Renal cortical epithelial cell (primary cell): ENCODE measurements around the gene ZFYVE21. TPM values are rescaled to one million over a fixed set of nuclear protein-coding genes. Genes with fewer than 3 reads are reported as not detected.

Source experiments
- DNase-seq: peaks from one replicate; pipeline ENCODE4 v3.0.0-alpha.2; 2011; ENCODE audit warnings: low read depth
- total RNA-seq: library from RNA; depleted of rRNA; stranded (reverse); fragments of >200 nt; gene quantifications from 2 replicates; pipeline ENCODE4 v1.2.3, GENCODE V29; 2014

The ZFYVE21 gene
- total RNA-seq, 1 donor from 2014 or later = 88.0 TPM

- DNase-seq = no peak
Observed at GRCh38 chr14:103692159-103692558, 23.5 kb upstream of the ZFYVE21 start.

- no peak for DNase-seq
Observed at GRCh38 chr14:103692871-103693270, 22.7 kb upstream of the ZFYVE21 start.

GRCh38 chr14:103693515-103693914 is 22.1 kb upstream of the ZFYVE21 start:
- DNase-seq = no peak

GRCh38 chr14:103694572-103695026 is 21.0 kb upstream of the ZFYVE21 start:
- no peak for DNase-seq

- DNase-seq = no peak
Observed at GRCh38 chr14:103695296-103696069, 20.1 kb upstream of the ZFYVE21 start.

- DNase-seq = no peak
Observed at GRCh38 chr14:103696070-103696402, 19.6 kb upstream of the ZFYVE21 start.

GRCh38 chr14:103696466-103697071 is 19.0 kb upstream of the ZFYVE21 start:
- no peak for DNase-seq

GRCh38 chr14:103697206-103697602 is 18.4 kb upstream of the ZFYVE21 start:
- no peak for DNase-seq

- no peak for DNase-seq
Observed at GRCh38 chr14:103697603-103698379, 17.8 kb upstream of the ZFYVE21 start.

GRCh38 chr14:103698380-103699260 is 17.0 kb upstream of the ZFYVE21 start:
- DNase-seq = no peak

GRCh38 chr14:103699261-103699661 is 16.3 kb upstream of the ZFYVE21 start:
- no peak for DNase-seq

- DNase-seq = no peak
Observed at GRCh38 chr14:103699901-103700752, 15.5 kb upstream of the ZFYVE21 start.

GRCh38 chr14:103700753-103701490 is 14.7 kb upstream of the ZFYVE21 start:
- no peak for DNase-seq

GRCh38 chr14:103702095-103702494 is 13.5 kb upstream of the ZFYVE21 start:
- no peak for DNase-seq

GRCh38 chr14:103702497-103703432 is 12.8 kb upstream of the ZFYVE21 start:
- DNase-seq = no peak

GRCh38 chr14:103703433-103704385 is 11.9 kb upstream of the ZFYVE21 start:
- DNase-seq = no peak

GRCh38 chr14:103704708-103705107 is 10.9 kb upstream of the ZFYVE21 start:
- DNase-seq = no peak

- DNase-seq = no peak
Observed at GRCh38 chr14:103705118-103705503, 10.5 kb upstream of the ZFYVE21 start.
